HL-60 (cell line): ENCODE results near the gene PPIL3.
A peak's percentile ranks its signal among the peaks of the same experiment; 100 is the strongest.

Experiments used
- DNase-seq, 2 experiments: peaks; one replicate each; pipeline ENCODE4 v3.0.0-alpha.2; 2010 to 2020; ENCODE audit warnings: low read depth in 1 of 2, low spot score in 1 of 2
- H3K27ac ChIP-seq: fragments of 250-450 bp; sonication (Bioruptor Pico); replicated peaks from 2 replicates; pipeline ENCODE4 v1.5.1; 2020; ENCODE audit warnings: mild to moderate bottlenecking, moderate library complexity
- H3K27me3 ChIP-seq: fragments of 250-450 bp; sonication (Bioruptor Pico); 2 replicates; pipeline ENCODE4 v1.5.1; 2021; ENCODE audit warnings: mild to moderate bottlenecking, moderate library complexity; ENCODE audit not compliant: insufficient read depth, poor library complexity, severe bottlenecking
- H3K4me3 ChIP-seq: replicated peaks from 2 replicates; pipeline ENCODE4 v1.5.1; 2011; ENCODE audit warnings: mild to moderate bottlenecking, control low read depth, low read length; ENCODE audit not compliant: insufficient read depth
- CTCF ChIP-seq: IDR thresholded peaks from one replicate; pipeline ENCODE4 v1.5.1; 2011; ENCODE audit warnings: low read length, control low read depth, inconsistent platforms; ENCODE audit not compliant: insufficient read depth
- GABPA ChIP-seq: IDR thresholded peaks from 2 replicates; pipeline ENCODE4 v1.6.1; 2012; ENCODE audit warnings: low read depth
- POLR2AphosphoS5 ChIP-seq: IDR thresholded peaks from 2 replicates; pipeline ENCODE4 v1.6.1; 2012; ENCODE audit warnings: low read depth
- REST ChIP-seq: IDR thresholded peaks from 2 replicates; pipeline ENCODE4 v1.6.1; 2012; ENCODE audit warnings: low read depth; ENCODE audit not compliant: insufficient replicate concordance
- SPI1 ChIP-seq: IDR thresholded peaks from 2 replicates; pipeline ENCODE4 v1.6.1; 2012; ENCODE audit warnings: low read depth, mild to moderate bottlenecking, borderline replicate concordance

Gene PPIL3

GRCh38 chr2:200871151-200871550 is 17.7 kb downstream of the PPIL3 start:
- H3K27ac ChIP-seq = no peak overlapping the region

GRCh38 chr2:200869014-200869413 is 19.9 kb downstream of the PPIL3 start:
- peak overlapping the region; percentile 41 for H3K27ac ChIP-seq
- TF ChIP-seq SPI1 (no peak), REST (no peak), POLR2AphosphoS5 (no peak)
- H3K27me3 ChIP-seq = no peaks in the 10 kb centered on the region
- DNase-seq = peak in 1 of 2 experiments; percentile 48
- H3K4me3 ChIP-seq = no peak overlapping the region

More at GRCh38 chr2:200871151-200871550, 17.7 kb downstream of the PPIL3 start:
- no peak for DNase-seq
- H3K4me3 ChIP-seq = no peak overlapping the region
- TF ChIP-seq CTCF = no peak
- no peaks in the 10 kb centered on the region for H3K27me3 ChIP-seq

GRCh38 chr2:200864176-200865034 is 24.5 kb downstream of the PPIL3 start, which contains the start of gene CLK1:
Gene CLK1, minus strand, starts transcription at chr2:200864658. Its CDS starts 2,796 bp downstream, at chr2:200861862.
- TF ChIP-seq REST (peak; percentile 75), POLR2AphosphoS5 (peak; percentile 97), CTCF (no peak), SPI1 (peak; percentile 33; the same call in 1 of the 2 replicates), GABPA (no peak)
- DNase-seq = peak; percentile 91 to 95
- H3K27ac ChIP-seq = peak within 1 kb of the TSS; percentile 99

GRCh38 chr2:200863782-200864175 is 25.1 kb downstream of the PPIL3 start:
- DNase-seq = no peak
- no peaks in the 10 kb centered on the region for H3K27me3 ChIP-seq
- H3K27ac ChIP-seq = peak overlapping the region; percentile 99
- H3K4me3 ChIP-seq = peak overlapping the region; percentile 68
- TF ChIP-seq REST (no peak), CTCF (no peak), GABPA (no peak), POLR2AphosphoS5 (no peak; the same call in 1 of the 2 replicates), SPI1 (no peak)

More at GRCh38 chr2:200864176-200865034, 24.5 kb downstream of the PPIL3 start, which contains the start of gene CLK1:
- Histone ChIP-seq H3K4me3 (peak within 1 kb of the TSS; percentile 68), H3K27me3 (no peaks in the 10 kb centered on the region)
